B cell (primary cell): ENCODE data around the gene CDC5L.

Experiments used
- CTCF ChIP-seq: fragments of 200-600 bp; IDR thresholded peaks from one replicate; pipeline ENCODE4 v1.8.0; 2022; ENCODE audit warnings: antibody characterized with exemption, mild to moderate bottlenecking
- EZH2 ChIP-seq: IDR thresholded peaks from 2 replicates; pipeline ENCODE4 v1.6.1; 2012; ENCODE audit warnings: borderline replicate concordance, low read depth, mild to moderate bottlenecking, moderate library complexity, low read length; ENCODE audit not compliant: insufficient read depth, poor library complexity, severe bottlenecking

GRCh38 chr6:44404022-44404714 is 16.7 kb downstream of the CDC5L start:
- TF ChIP-seq CTCF (no peak), EZH2 (no peak)
